Retinal pigment epithelial cell (primary cell): ENCODE results near the gene UGP2.

Experiments
- DNase-seq: peaks from one replicate; pipeline ENCODE4 v3.0.0-alpha.2; 2010; ENCODE audit warnings: low read depth
- H3K4me3 ChIP-seq: 2 replicates; pipeline ENCODE4 v1.5.1; 2011; ENCODE audit warnings: mild to moderate bottlenecking, low read length, control low read depth, moderate library complexity
- CTCF ChIP-seq: conservative IDR thresholded peaks from 2 replicates; pipeline ENCODE4 v1.5.1; 2011; ENCODE audit warnings: low read depth, low read length, control low read depth, inconsistent platforms

Gene UGP2

GRCh38 chr2:63820969-63821368 lies 20.7 kb upstream of the UGP2 start:
- no peak overlapping the region for H3K4me3 ChIP-seq
- no peak for TF ChIP-seq CTCF
- DNase-seq = no peak

- DNase-seq = no peak
- no peak overlapping the region for H3K4me3 ChIP-seq
- TF ChIP-seq CTCF = no peak
These were observed 20.3 kb upstream of the UGP2 start for GRCh38 chr2:63821396-63821795.

GRCh38 chr2:63822478-63822877 lies 19.2 kb upstream of the UGP2 start:
- DNase-seq = no peak
- TF ChIP-seq CTCF = no peak
- H3K4me3 ChIP-seq = no peak overlapping the region

- H3K4me3 ChIP-seq = no peak overlapping the region
- peak; percentile 59 for DNase-seq
- no peak for TF ChIP-seq CTCF
These were observed 13.9 kb upstream of the UGP2 start for GRCh38 chr2:63827749-63828148.

GRCh38 chr2:63831176-63831575 lies 10.5 kb upstream of the UGP2 start:
- DNase-seq = no peak
- no peak for TF ChIP-seq CTCF
- H3K4me3 ChIP-seq = no peak overlapping the region

- no peak overlapping the region for H3K4me3 ChIP-seq
- no peak for TF ChIP-seq CTCF
- no peak for DNase-seq
These were observed 7.3 kb upstream of the UGP2 start for GRCh38 chr2:63834401-63834800.

- no peak overlapping the region for H3K4me3 ChIP-seq
- no peak for DNase-seq
- no peak for TF ChIP-seq CTCF
These were observed 4.6 kb upstream of the UGP2 start for GRCh38 chr2:63837036-63837594.
